Skin epidermis (tissue), 12 donors: ENCODE results near the gene ARHGEF5.
A peak's percentile ranks its signal among the peaks of the same experiment; 100 is the strongest.

Experiments
- H3K27ac ChIP-seq, 21 experiments: fragments of 200-600 bp; sonication (generic) in 11 of 21; one replicate each; pipeline ENCODE4 v1.5.0; 2020; ENCODE audit warnings: mild to moderate bottlenecking in 3 of 21, inconsistent platforms in 2 of 21, moderate library complexity in 2 of 21
- H3K4me3 ChIP-seq, 7 experiments: fragments of 200-600 bp; sonication (generic) in 2 of 7; one replicate each; pipeline ENCODE4 v1.5.0; 2020; ENCODE audit warnings: inconsistent platforms in 2 of 7, mild to moderate bottlenecking in 2 of 7, moderate library complexity in 1 of 7

Gene ARHGEF5

GRCh38 chr7:144379776-144380384 lies 24.7 kb downstream of the ARHGEF5 start:
- Histone ChIP-seq H3K27ac (no peak overlapping the region), H3K4me3 (no peak overlapping the region)

- Histone ChIP-seq H3K27ac (peak overlapping the region in 8 of 21 experiments; percentile 5 to 48 (median 26)), H3K4me3 (no peak overlapping the region)
Observed at GRCh38 chr7:144384071-144384470, 28.9 kb downstream of the ARHGEF5 start.

GRCh38 chr7:144384555-144385245 lies 29.5 kb downstream of the ARHGEF5 start:
- Histone ChIP-seq H3K4me3 (no peak overlapping the region), H3K27ac (peak overlapping the region in 8 of 21 experiments; percentile 5 to 48 (median 29))

GRCh38 chr7:144386741-144387140 lies 31.5 kb downstream of the ARHGEF5 start:
- H3K27ac ChIP-seq, result no peak overlapping the region

GRCh38 chr7:144388950-144389349 lies 33.7 kb downstream of the ARHGEF5 start:
- H3K27ac ChIP-seq, result no peak overlapping the region
- H3K4me3 ChIP-seq, result no peak overlapping the region

More at GRCh38 chr7:144386741-144387140, 31.5 kb downstream of the ARHGEF5 start:
- H3K4me3 ChIP-seq, result no peak overlapping the region

GRCh38 chr7:144390481-144390880 lies 35.3 kb downstream of the ARHGEF5 start:
- H3K27ac ChIP-seq, result no peak overlapping the region
- no peak overlapping the region for H3K4me3 ChIP-seq

- no peak overlapping the region for H3K4me3 ChIP-seq
- H3K27ac ChIP-seq, result no peak overlapping the region
Observed at GRCh38 chr7:144391014-144391413, 35.8 kb downstream of the ARHGEF5 start.

GRCh38 chr7:144391823-144392255 lies 36.6 kb downstream of the ARHGEF5 start:
- no peak overlapping the region for H3K27ac ChIP-seq
- no peak overlapping the region for H3K4me3 ChIP-seq

- no peak overlapping the region for H3K4me3 ChIP-seq
- no peak overlapping the region for H3K27ac ChIP-seq
Observed at GRCh38 chr7:144397086-144397485, 41.9 kb downstream of the ARHGEF5 start.

- Histone ChIP-seq H3K27ac (no peak overlapping the region), H3K4me3 (no peak overlapping the region)
Observed at GRCh38 chr7:144398291-144398690, 43.1 kb downstream of the ARHGEF5 start.

GRCh38 chr7:144398911-144399310 lies 43.7 kb downstream of the ARHGEF5 start:
- Histone ChIP-seq H3K4me3 (no peak overlapping the region), H3K27ac (no peak overlapping the region)

- H3K27ac ChIP-seq, result no peak overlapping the region
- H3K4me3 ChIP-seq, result no peak overlapping the region
Observed at GRCh38 chr7:144399946-144400345, 44.7 kb downstream of the ARHGEF5 start.

- no peak overlapping the region for H3K4me3 ChIP-seq
- H3K27ac ChIP-seq, result no peak overlapping the region
Observed at GRCh38 chr7:144401490-144401889, 46.3 kb downstream of the ARHGEF5 start.

- H3K27ac ChIP-seq, result no peak overlapping the region
Observed at GRCh38 chr7:144403102-144403501, 47.9 kb downstream of the ARHGEF5 start.

GRCh38 chr7:144403649-144404061 lies 48.5 kb downstream of the ARHGEF5 start, which contains the start of gene NOBOX:
NOBOX (minus strand) TSS chr7:144403693.
- no peak within 1 kb of the TSS for H3K27ac ChIP-seq
- no peak within 1 kb of the TSS for H3K4me3 ChIP-seq

More at GRCh38 chr7:144403102-144403501, 47.9 kb downstream of the ARHGEF5 start:
- H3K4me3 ChIP-seq, result no peak overlapping the region

GRCh38 chr7:144404946-144405345 lies 49.7 kb downstream of the ARHGEF5 start:
- Histone ChIP-seq H3K4me3 (no peak overlapping the region), H3K27ac (no peak overlapping the region)

GRCh38 chr7:144407266-144407931 lies 52.2 kb downstream of the ARHGEF5 start:
- Histone ChIP-seq H3K27ac (peak overlapping the region in 20 of 21 experiments; percentile 21 to 90 (median 74)), H3K4me3 (peak overlapping the region in 1 of 7 experiments; percentile 10)

GRCh38 chr7:144408121-144408520 lies 52.9 kb downstream of the ARHGEF5 start:
- Histone ChIP-seq H3K27ac (peak overlapping the region in 18 of 21 experiments; percentile 21 to 90 (median 75)), H3K4me3 (peak overlapping the region in 1 of 7 experiments; percentile 10)

GRCh38 chr7:144410441-144410840 lies 55.2 kb downstream of the ARHGEF5 start:
- H3K4me3 ChIP-seq, result no peak overlapping the region

GRCh38 chr7:144414815-144415214 lies 59.6 kb downstream of the ARHGEF5 start:
- no peak overlapping the region for H3K4me3 ChIP-seq
- no peak overlapping the region for H3K27ac ChIP-seq

More at GRCh38 chr7:144410441-144410840, 55.2 kb downstream of the ARHGEF5 start:
- peak overlapping the region in 9 of 21 experiments; percentile 5 to 61 (median 27) for H3K27ac ChIP-seq
